22Rv1 (cell line): Measurements from ENCODE around the gene STX4.

ENCODE experiments used
- ZFX ChIP-seq: fragments of 450-650 bp; IDR thresholded peaks from 2 replicates; pipeline ENCODE4 v1.6.1; 2017; ENCODE audit warnings: antibody characterized with exemption, borderline replicate concordance
- TF ChIP-seq, protein P1 (sequence below): fragments of 450-650 bp; IDR thresholded peaks from 2 replicates; pipeline ENCODE4 v1.5.1; 2017; ENCODE audit warnings: mild to moderate bottlenecking

GRCh38 chr16:31006086-31006385, 27.3 kb upstream of the STX4 start:
- TF ChIP-seq, protein P1, sequence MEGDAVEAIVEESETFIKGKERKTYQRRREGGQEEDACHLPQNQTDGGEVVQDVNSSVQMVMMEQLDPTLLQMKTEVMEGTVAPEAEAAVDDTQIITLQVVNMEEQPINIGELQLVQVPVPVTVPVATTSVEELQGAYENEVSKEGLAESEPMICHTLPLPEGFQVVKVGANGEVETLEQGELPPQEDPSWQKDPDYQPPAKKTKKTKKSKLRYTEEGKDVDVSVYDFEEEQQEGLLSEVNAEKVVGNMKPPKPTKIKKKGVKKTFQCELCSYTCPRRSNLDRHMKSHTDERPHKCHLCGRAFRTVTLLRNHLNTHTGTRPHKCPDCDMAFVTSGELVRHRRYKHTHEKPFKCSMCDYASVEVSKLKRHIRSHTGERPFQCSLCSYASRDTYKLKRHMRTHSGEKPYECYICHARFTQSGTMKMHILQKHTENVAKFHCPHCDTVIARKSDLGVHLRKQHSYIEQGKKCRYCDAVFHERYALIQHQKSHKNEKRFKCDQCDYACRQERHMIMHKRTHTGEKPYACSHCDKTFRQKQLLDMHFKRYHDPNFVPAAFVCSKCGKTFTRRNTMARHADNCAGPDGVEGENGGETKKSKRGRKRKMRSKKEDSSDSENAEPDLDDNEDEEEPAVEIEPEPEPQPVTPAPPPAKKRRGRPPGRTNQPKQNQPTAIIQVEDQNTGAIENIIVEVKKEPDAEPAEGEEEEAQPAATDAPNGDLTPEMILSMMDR = no peak
- no peak for TF ChIP-seq ZFX
